ENCODE data around the gene EPN1. TPM values are rescaled to one million over a fixed set of nuclear protein-coding genes. Genes with fewer than 3 reads are reported as not detected.
"Not testable (repeated sequence)": the region's sequence is repeated elsewhere in the genome, so short reads cannot be mapped to it uniquely, and the experiment has no call there.

Gene EPN1
- total and polyA plus RNA-seq, 2 donors from 2014 or later, result 138 to 145 TPM

- Histone ChIP-seq H3K27ac (ENCODE audit: low read depth in 2 of 2, low read length in 2 of 2) (no peak overlapping the region), H3K4me1 (ENCODE audit: control insufficient read depth in 2 of 3, insufficient read depth in 2 of 3, low read depth in 1 of 3, low read length in 3 of 3) (peaks cover 0 to 5% (median 0%) of the 10 kb centered on the region in 3 donors), H3K9ac (ENCODE audit: low read length in 3 of 3) (no peak overlapping the region), H3K9me3 (ENCODE audit: control insufficient read depth in 2 of 3, insufficient read depth in 1 of 3, low read length in 3 of 3) (no peaks in the 10 kb centered on the region), H3K4me3 (ENCODE audit: low read length in 3 of 3) (no peak overlapping the region), H3K27me3 (ENCODE audit: control insufficient read depth, insufficient read depth, low read length) (no peaks in the 10 kb centered on the region), H3K36me3 (ENCODE audit: control insufficient read depth in 2 of 3, insufficient read depth in 3 of 3, low read length in 3 of 3) (no peaks in the 10 kb centered on the region)
- peak in 1 of 5 donors; percentile 4 for DNase-seq
- peak; percentile 6 for FAIRE-seq
- no peak for TF ChIP-seq CTCF (IDR thresholded peaks at IDR 0.05; ENCODE audit: borderline replicate concordance, extremely low read depth, insufficient read depth)
- intact Hi-C loops (cut with DNase I), result no loop called here
Measured at GRCh38 chr19:55753401-55753800, 78.4 kb downstream of the EPN1 start.

- not testable (repeated sequence) for H3K9me3 ChIP-seq (ENCODE audit: control insufficient read depth in 2 of 3, insufficient read depth in 1 of 3, low read length in 3 of 3); FAIRE-seq
Measured at GRCh38 chr19:55756808-55757207, 81.8 kb downstream of the EPN1 start.

GRCh38 chr19:55758797-55759196, 83.8 kb downstream of the EPN1 start, which contains the start of gene RFPL4A:
TSS of gene RFPL4A (plus strand) at chr19:55759097. CDS start at chr19:55761801, 2,704 bp downstream.
- H3K36me3 ChIP-seq (ENCODE audit: control insufficient read depth in 2 of 3, insufficient read depth in 3 of 3, low read length in 3 of 3); H3K9me3 ChIP-seq (ENCODE audit: control insufficient read depth in 2 of 3, insufficient read depth in 1 of 3, low read length in 3 of 3); DNase-seq; H3K9ac ChIP-seq (ENCODE audit: low read length in 3 of 3); H3K27ac ChIP-seq (ENCODE audit: low read depth in 2 of 2, low read length in 2 of 2); H3K27me3 ChIP-seq (ENCODE audit: control insufficient read depth, insufficient read depth, low read length); intact Hi-C loops (cut with DNase I); H3K4me3 ChIP-seq (ENCODE audit: low read length in 3 of 3); H3K4me1 ChIP-seq (ENCODE audit: control insufficient read depth in 2 of 3, insufficient read depth in 2 of 3, low read depth in 1 of 3, low read length in 3 of 3); FAIRE-seq: not testable (repeated sequence)

More at GRCh38 chr19:55756808-55757207, 81.8 kb downstream of the EPN1 start:
- H3K27ac ChIP-seq (ENCODE audit: low read depth in 2 of 2, low read length in 2 of 2); H3K9ac ChIP-seq (ENCODE audit: low read length in 3 of 3); DNase-seq; H3K4me1 ChIP-seq (ENCODE audit: control insufficient read depth in 2 of 3, insufficient read depth in 2 of 3, low read depth in 1 of 3, low read length in 3 of 3); H3K27me3 ChIP-seq (ENCODE audit: control insufficient read depth, insufficient read depth, low read length); intact Hi-C loops (cut with DNase I); H3K4me3 ChIP-seq (ENCODE audit: low read length in 3 of 3); H3K36me3 ChIP-seq (ENCODE audit: control insufficient read depth in 2 of 3, insufficient read depth in 3 of 3, low read length in 3 of 3): not testable (repeated sequence)

Other genes starting within 250 kb of the EPN1 start
- gene SHISA7, start 231.9 kb upstream of the EPN1 start, total RNA-seq, result not detected
- gene SHISA7, start 231.9 kb upstream of the EPN1 start, polyA plus RNA-seq (ENCODE audit: insufficient read depth, low read depth, low replicate concordance), result not detected
- 45.9 TPM for gene ISOC2, start 213.6 kb upstream of the EPN1 start, total RNA-seq
- gene ISOC2, start 213.6 kb upstream of the EPN1 start, polyA plus RNA-seq (ENCODE audit: insufficient read depth, low read depth, low replicate concordance), result 326 TPM
- gene C19orf85, start 210.5 kb upstream of the EPN1 start, total RNA-seq, result not detected
- gene C19orf85, start 210.5 kb upstream of the EPN1 start, polyA plus RNA-seq (ENCODE audit: insufficient read depth, low read depth, low replicate concordance), result not detected
- gene ZNF628, start 198.6 kb upstream of the EPN1 start, total RNA-seq, result 12.0 TPM
- gene ZNF628, start 198.6 kb upstream of the EPN1 start, polyA plus RNA-seq (ENCODE audit: insufficient read depth, low read depth, low replicate concordance), result 2.3 TPM
- gene NAT14, start 190.0 kb upstream of the EPN1 start, total RNA-seq, result 42.6 TPM
- 45.0 TPM for gene NAT14, start 190.0 kb upstream of the EPN1 start, polyA plus RNA-seq (ENCODE audit: insufficient read depth, low read depth, low replicate concordance)
- gene SSC5D, start 186.8 kb upstream of the EPN1 start, total RNA-seq, result 9.4 TPM
- gene SSC5D, start 186.8 kb upstream of the EPN1 start, polyA plus RNA-seq (ENCODE audit: insufficient read depth, low read depth, low replicate concordance), result 2.2 TPM
- not detected for gene SBK2, start 138.1 kb upstream of the EPN1 start, total RNA-seq
- gene SBK2, start 138.1 kb upstream of the EPN1 start, polyA plus RNA-seq (ENCODE audit: insufficient read depth, low read depth, low replicate concordance), result not detected
- gene SBK3, start 129.7 kb upstream of the EPN1 start, total RNA-seq, result 0.66 TPM
- gene SBK3, start 129.7 kb upstream of the EPN1 start, polyA plus RNA-seq (ENCODE audit: insufficient read depth, low read depth, low replicate concordance), result not detected
- gene ZNF579, start 94.4 kb upstream of the EPN1 start, total RNA-seq, result 16.6 TPM
- 10.9 TPM for gene ZNF579, start 94.4 kb upstream of the EPN1 start, polyA plus RNA-seq (ENCODE audit: insufficient read depth, low read depth, low replicate concordance)
- 17.9 TPM for gene FIZ1, start 75.7 kb upstream of the EPN1 start, total RNA-seq
- gene FIZ1, start 75.7 kb upstream of the EPN1 start, polyA plus RNA-seq (ENCODE audit: insufficient read depth, low read depth, low replicate concordance), result 11.9 TPM
- 22.9 TPM for gene ZNF524, start 74.9 kb upstream of the EPN1 start, total RNA-seq
- 32.6 TPM for gene ZNF524, start 74.9 kb upstream of the EPN1 start, polyA plus RNA-seq (ENCODE audit: insufficient read depth, low read depth, low replicate concordance)
- 17.4 TPM for gene ZNF865, start 69.6 kb upstream of the EPN1 start, total RNA-seq
- gene ZNF865, start 69.6 kb upstream of the EPN1 start, polyA plus RNA-seq (ENCODE audit: insufficient read depth, low read depth, low replicate concordance), result 5.8 TPM
- gene ZNF784, start 50.7 kb upstream of the EPN1 start, total RNA-seq, result 9.8 TPM
- gene ZNF784, start 50.7 kb upstream of the EPN1 start, polyA plus RNA-seq (ENCODE audit: insufficient read depth, low read depth, low replicate concordance), result 6.6 TPM
- 56.8 TPM for gene ZNF580, start 34.2 kb upstream of the EPN1 start, total RNA-seq
- gene ZNF580, start 34.2 kb upstream of the EPN1 start, polyA plus RNA-seq (ENCODE audit: insufficient read depth, low read depth, low replicate concordance), result 47.0 TPM
- gene ZNF581, start 31.6 kb upstream of the EPN1 start, total RNA-seq, result 23.6 TPM
- 22.0 TPM for gene ZNF581, start 31.6 kb upstream of the EPN1 start, polyA plus RNA-seq (ENCODE audit: insufficient read depth, low read depth, low replicate concordance)
- gene CCDC106, start 27.0 kb upstream of the EPN1 start, total RNA-seq, result 22.7 TPM
- gene CCDC106, start 27.0 kb upstream of the EPN1 start, polyA plus RNA-seq (ENCODE audit: insufficient read depth, low read depth, low replicate concordance), result 51.9 TPM
- 161 TPM for gene U2AF2, start 20.2 kb upstream of the EPN1 start, total RNA-seq
- gene U2AF2, start 20.2 kb upstream of the EPN1 start, polyA plus RNA-seq (ENCODE audit: insufficient read depth, low read depth, low replicate concordance), result 54.8 TPM
- gene NLRP9, start 63.2 kb downstream of the EPN1 start, total RNA-seq, result 0.09 TPM
- gene NLRP9, start 63.2 kb downstream of the EPN1 start, polyA plus RNA-seq (ENCODE audit: insufficient read depth, low read depth, low replicate concordance), result not detected
- 0.41 TPM for gene RFPL4A, start 83.9 kb downstream of the EPN1 start, total RNA-seq
- not detected for gene RFPL4A, start 83.9 kb downstream of the EPN1 start, polyA plus RNA-seq (ENCODE audit: insufficient read depth, low read depth, low replicate concordance)
- gene RFPL4AL1, start 93.9 kb downstream of the EPN1 start, total RNA-seq, result not detected
- not detected for gene RFPL4AL1, start 93.9 kb downstream of the EPN1 start, polyA plus RNA-seq (ENCODE audit: insufficient read depth, low read depth, low replicate concordance)
- gene NLRP11, start 156.8 kb downstream of the EPN1 start, total RNA-seq, result 0.35 TPM
- gene NLRP11, start 156.8 kb downstream of the EPN1 start, polyA plus RNA-seq (ENCODE audit: insufficient read depth, low read depth, low replicate concordance), result not detected
- 0.06 TPM for gene NLRP4, start 161.3 kb downstream of the EPN1 start, total RNA-seq
- not detected for gene NLRP4, start 161.3 kb downstream of the EPN1 start, polyA plus RNA-seq (ENCODE audit: insufficient read depth, low read depth, low replicate concordance)